Kidney (tissue), 14 donors: ENCODE measurements around the gene TENT4A. TPM values are rescaled to one million over a fixed set of nuclear protein-coding genes. Genes with fewer than 3 reads are reported as not detected.

ENCODE experiments used
- DNase-seq, 5 donors: peaks; one replicate each; pipeline ENCODE4 v3.0.0-alpha.2; 2013 to 2020
- FAIRE-seq: peaks from 2 replicates; lab custom pipeline; 2012; peaks lifted over from hg19 to GRCh38; lab: Jason Lieb, UNC
- H3K27ac ChIP-seq, 2 donors: one replicate each; pipeline ENCODE4 v1.7.0; 2013; ENCODE audit warnings: low read depth in 2 of 2, low read length in 2 of 2, inconsistent platforms in 1 of 2
- H3K27me3 ChIP-seq: one replicate; pipeline ENCODE4 v1.7.1; 2013; ENCODE audit warnings: low read length, inconsistent platforms; ENCODE audit not compliant: control insufficient read depth, insufficient read depth
- H3K36me3 ChIP-seq, 3 donors: one replicate each; pipeline versions ENCODE4 v1.7.0 to v1.7.1; 2013; ENCODE audit warnings: low read length in 3 of 3, control low read depth in 1 of 3, inconsistent platforms in 1 of 3; ENCODE audit not compliant: insufficient read depth in 3 of 3, control insufficient read depth in 2 of 3
- H3K4me1 ChIP-seq, 3 donors: one replicate each; pipeline versions ENCODE4 v1.7.0 to v1.7.1; 2013; ENCODE audit warnings: low read length in 3 of 3, inconsistent platforms in 1 of 3, low read depth in 1 of 3; ENCODE audit not compliant: control insufficient read depth in 2 of 3, insufficient read depth in 2 of 3
- H3K4me3 ChIP-seq, 3 donors: one replicate each; pipeline versions ENCODE4 v1.7.0 to v1.8.1; 2013; ENCODE audit warnings: low read length in 3 of 3, control low read depth in 1 of 3, inconsistent platforms in 1 of 3
- H3K9ac ChIP-seq, 3 donors: one replicate each; pipeline versions ENCODE4 v1.7.0 to v1.7.1; 2013; ENCODE audit warnings: low read length in 3 of 3, control low read depth in 1 of 3, inconsistent platforms in 1 of 3
- H3K9me3 ChIP-seq, 3 donors: one replicate each; pipeline versions ENCODE4 v1.7.0 to v1.7.1; 2013; ENCODE audit warnings: low read length in 3 of 3, control low read depth in 1 of 3, inconsistent platforms in 1 of 3; ENCODE audit not compliant: control insufficient read depth in 2 of 3, insufficient read depth in 1 of 3
- CTCF ChIP-seq: IDR thresholded peaks from 3 replicates; pipeline ENCODE4 v1.5.1; 2012; ENCODE audit warnings: mild to moderate bottlenecking, moderate library complexity, borderline replicate concordance; ENCODE audit not compliant: insufficient read depth; ENCODE audit errors: extremely low read depth
- intact Hi-C: fragments of 100-400 bp; cut with DNase I; formaldehyde crosslinking; loops from one replicate; pipeline ENCODE4 v1.11.1; 2022
- polyA plus RNA-seq: library from polyadenylated mRNA; stranded (reverse); fragments of 350-450 nt; fragmentation: Illumina TruSeq; extraction: RNeasy Lipid Tissue Mini Kit (QIAGEN cat#74804); gene quantifications from one replicate; pipeline ENCODE4 v1.2.3, GENCODE V29; 2014; ENCODE audit warnings: low read depth, low replicate concordance; ENCODE audit not compliant: insufficient read depth
- total RNA-seq: library from RNA; stranded (reverse); fragmentation: NEBNext Ultra II Directional; extraction: Animal tissue kit (Norgen Biotek cat#: 25700); gene quantifications from one replicate; pipeline ENCODE4 v1.2.1, GENCODE V29; 2021
- donor health status: control.
- donor health status: control.
- donor health status: control.
- donor health status: control.
- donor health status: control.
- donor health status: DM: yes; HTN: yes; CAD: no.
- donor health status: Normal renal cell carcinoma (clear cell type).

The TENT4A gene
- total and polyA plus RNA-seq, 2 donors from 2014 or later, result 4.8 to 22.8 TPM

- intact Hi-C loops, result no loop called here
- H3K9me3 ChIP-seq, result no peaks in the 10 kb centered on the region
- no peak for DNase-seq
- no peak overlapping the region for H3K9ac ChIP-seq
- no peak for FAIRE-seq
- no peak for TF ChIP-seq CTCF
- no peak overlapping the region for H3K27ac ChIP-seq
- H3K36me3 ChIP-seq, result peaks cover 0 to 9% (median 9%) of the 10 kb centered on the region in 3 donors
- peaks cover 0 to 29% (median 23%) of the 10 kb centered on the region in 3 donors for H3K4me1 ChIP-seq
- H3K27me3 ChIP-seq, result no peaks in the 10 kb centered on the region
- no peak overlapping the region for H3K4me3 ChIP-seq
These were observed 21.5 kb downstream of the TENT4A start for GRCh38 chr5:6734781-6735180.

- no peak for FAIRE-seq
- peaks cover 0 to 19% (median 12%) of the 10 kb centered on the region in 3 donors for H3K36me3 ChIP-seq
These were observed 22.9 kb downstream of the TENT4A start for GRCh38 chr5:6736106-6736505.

GRCh38 chr5:6736524-6737042 is 23.4 kb downstream of the TENT4A start:
- Histone ChIP-seq H3K4me3 (no peak overlapping the region), H3K4me1 (peaks cover 0 to 20% (median 12%) of the 10 kb centered on the region in 3 donors), H3K9ac (no peak overlapping the region), H3K9me3 (no peaks in the 10 kb centered on the region), H3K36me3 (peaks cover 0 to 24% (median 12%) of the 10 kb centered on the region in 3 donors), H3K27me3 (no peaks in the 10 kb centered on the region), H3K27ac (no peak overlapping the region)
- no peak for FAIRE-seq
- intact Hi-C loops, result no loop called here
- no peak for TF ChIP-seq CTCF
- no peak for DNase-seq

More at GRCh38 chr5:6736106-6736505, 22.9 kb downstream of the TENT4A start:
- no peak for TF ChIP-seq CTCF
- peaks cover 0 to 23% (median 17%) of the 10 kb centered on the region in 3 donors for H3K4me1 ChIP-seq
- no peak for DNase-seq
- no peaks in the 10 kb centered on the region for H3K9me3 ChIP-seq
- no peak overlapping the region for H3K9ac ChIP-seq
- H3K27ac ChIP-seq, result no peak overlapping the region
- intact Hi-C loops, result no loop called here
- no peaks in the 10 kb centered on the region for H3K27me3 ChIP-seq
- H3K4me3 ChIP-seq, result no peak overlapping the region
